ENCODE results near the gene WNT11.

WNT11 gene

GRCh38 chr11:76151556-76152085 is 54.7 kb downstream of the WNT11 start:
- no peak for DNase-seq

- no peak for DNase-seq
Observed at GRCh38 chr11:76150141-76150540, 56.2 kb downstream of the WNT11 start.

- no peak for DNase-seq
Observed at GRCh38 chr11:76149713-76150112, 56.6 kb downstream of the WNT11 start.

- no peak for DNase-seq
Observed at GRCh38 chr11:76148941-76149613, 57.2 kb downstream of the WNT11 start.

- no peak for DNase-seq
Observed at GRCh38 chr11:76148231-76148630, 58.1 kb downstream of the WNT11 start.

- DNase-seq, result no peak
Observed at GRCh38 chr11:76147106-76147740, 59.1 kb downstream of the WNT11 start.

GRCh38 chr11:76143274-76143673 is 63.0 kb downstream of the WNT11 start:
- DNase-seq, result no peak

GRCh38 chr11:76141901-76142588 is 64.3 kb downstream of the WNT11 start:
- no peak for DNase-seq

- no peak for DNase-seq
Observed at GRCh38 chr11:76140912-76141574, 65.3 kb downstream of the WNT11 start.

- DNase-seq, result no peak
Observed at GRCh38 chr11:76139314-76139713, 67.0 kb downstream of the WNT11 start.

All from NCI-H1694 (cell line).